Loucy (cell line): ENCODE results near the gene EXOSC10.
"Not testable (repeated sequence)": the region's sequence is repeated elsewhere in the genome, so short reads cannot be mapped to it uniquely, and the experiment has no call there.

ENCODE experiments used
- H2AFZ ChIP-seq: fragments of 200-600 bp; sonication (generic); 2 replicates; pipeline ENCODE4 v1.6.0; 2016; ENCODE audit warnings: antibody characterized with exemption, mild to moderate bottlenecking, low read length, moderate library complexity
- H3F3A ChIP-seq: fragments of 200-600 bp; 2 replicates; pipeline ENCODE4 v1.6.0; 2016; ENCODE audit warnings: antibody characterized with exemption, low read depth, mild to moderate bottlenecking
- H3K27me3 ChIP-seq: fragments of 200-600 bp; sonication (generic); 2 replicates; pipeline ENCODE4 v1.6.1; 2014; ENCODE audit warnings: low read length, mild to moderate bottlenecking; ENCODE audit not compliant: insufficient read depth, poor library complexity, severe bottlenecking
- H3K36me3 ChIP-seq: fragments of 200-600 bp; sonication (generic); 2 replicates; pipeline ENCODE4 v1.6.1; 2016; ENCODE audit warnings: low read length; ENCODE audit not compliant: insufficient read depth
- H3K4me1 ChIP-seq: fragments of 200-600 bp; sonication (generic); 2 replicates; pipeline ENCODE4 v1.5.1; 2014; ENCODE audit warnings: low read length, mild to moderate bottlenecking; ENCODE audit not compliant: insufficient read depth, poor library complexity, severe bottlenecking
- H3K4me2 ChIP-seq: fragments of 200-600 bp; sonication (generic); 2 replicates; pipeline ENCODE4 v1.6.0; 2014; ENCODE audit warnings: antibody characterized with exemption, low read length, low read depth, mild to moderate bottlenecking; ENCODE audit not compliant: poor library complexity, severe bottlenecking
- H3K4me3 ChIP-seq: fragments of 200-600 bp; sonication (generic); 2 replicates; pipeline ENCODE4 v1.5.1; 2014; ENCODE audit warnings: low read length, mild to moderate bottlenecking, mixed read lengths; ENCODE audit not compliant: poor library complexity, severe bottlenecking
- H3K79me2 ChIP-seq: fragments of 200-600 bp; sonication (generic); 2 replicates; pipeline ENCODE4 v1.6.1; 2014; ENCODE audit warnings: low read length; ENCODE audit not compliant: insufficient read depth
- H3K9ac ChIP-seq: fragments of 200-600 bp; sonication (generic); 2 replicates; pipeline ENCODE4 v1.6.0; 2014; ENCODE audit warnings: mild to moderate bottlenecking, low read depth, low read length, moderate library complexity; ENCODE audit not compliant: poor library complexity, severe bottlenecking
- H3K9me2 ChIP-seq: fragments of 200-600 bp; sonication (generic); replicated peaks from 2 replicates; pipeline ENCODE4 v1.6.1; 2016; ENCODE audit warnings: low read depth, low read length, mixed read lengths
- H3K9me3 ChIP-seq: fragments of 200-600 bp; sonication (generic); 2 replicates; pipeline ENCODE4 v1.6.1; 2014; ENCODE audit warnings: mild to moderate bottlenecking, antibody characterized with exemption, low read length, low read depth; ENCODE audit not compliant: insufficient read depth
- H4K20me1 ChIP-seq: fragments of 200-600 bp; sonication (generic); 2 replicates; pipeline ENCODE4 v1.6.0; 2014; ENCODE audit warnings: antibody characterized with exemption, low read length, mild to moderate bottlenecking; ENCODE audit not compliant: insufficient read depth, poor library complexity, severe bottlenecking
- EZH2phosphoT487 ChIP-seq: fragments of 200-600 bp; IDR thresholded peaks from 2 replicates; pipeline ENCODE4 v1.6.1; 2018; ENCODE audit warnings: antibody characterized with exemption, mild to moderate bottlenecking, moderate library complexity, borderline replicate concordance
- TF ChIP-seq, protein P1 (sequence below): fragments of 200-600 bp; sonication (generic); conservative IDR thresholded peaks from 2 replicates; pipeline ENCODE4 v1.5.1; 2014; ENCODE audit warnings: mild to moderate bottlenecking, antibody characterized with exemption, low read length

Gene EXOSC10

DNA sequence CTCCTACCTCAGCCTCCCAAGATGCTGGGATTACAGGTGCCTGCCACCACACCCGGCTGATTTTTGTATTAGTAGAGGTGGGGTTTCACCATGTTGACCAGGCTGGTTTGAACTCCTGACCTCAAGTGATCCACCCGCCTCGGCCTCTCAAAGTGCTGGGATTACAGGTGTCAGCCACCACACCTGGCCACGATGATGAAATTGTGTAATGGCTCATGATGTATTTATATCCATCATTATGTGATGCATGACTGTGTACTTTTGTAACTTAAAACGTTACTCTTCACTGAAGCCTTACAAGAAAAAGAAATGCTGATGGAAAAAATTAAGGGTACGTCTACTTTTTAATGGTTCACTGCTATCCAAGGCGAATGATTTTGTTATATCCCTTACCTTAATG lies 79.7 kb downstream of the EXOSC10 start:
- Histone ChIP-seq H3K4me3 (no peak overlapping the region), H3K9ac (no peak overlapping the region), H3K9me3 (no peaks in the 10 kb centered on the region), H3K27me3 (no peaks in the 10 kb centered on the region), H3K4me2 (no peak overlapping the region), H3K9me2 (no peaks in the 10 kb centered on the region), H3K79me2 (peaks cover 50% of the 10 kb centered on the region), H3K36me3 (peaks cover 86% of the 10 kb centered on the region; the same call in 1 of the 2 replicates), H4K20me1 (peaks cover 55% of the 10 kb centered on the region), H3F3A (no peaks in the 10 kb centered on the region), H3K4me1 (peaks cover 11% of the 10 kb centered on the region), H2AFZ (no peak overlapping the region)
- TF ChIP-seq, protein P1, sequence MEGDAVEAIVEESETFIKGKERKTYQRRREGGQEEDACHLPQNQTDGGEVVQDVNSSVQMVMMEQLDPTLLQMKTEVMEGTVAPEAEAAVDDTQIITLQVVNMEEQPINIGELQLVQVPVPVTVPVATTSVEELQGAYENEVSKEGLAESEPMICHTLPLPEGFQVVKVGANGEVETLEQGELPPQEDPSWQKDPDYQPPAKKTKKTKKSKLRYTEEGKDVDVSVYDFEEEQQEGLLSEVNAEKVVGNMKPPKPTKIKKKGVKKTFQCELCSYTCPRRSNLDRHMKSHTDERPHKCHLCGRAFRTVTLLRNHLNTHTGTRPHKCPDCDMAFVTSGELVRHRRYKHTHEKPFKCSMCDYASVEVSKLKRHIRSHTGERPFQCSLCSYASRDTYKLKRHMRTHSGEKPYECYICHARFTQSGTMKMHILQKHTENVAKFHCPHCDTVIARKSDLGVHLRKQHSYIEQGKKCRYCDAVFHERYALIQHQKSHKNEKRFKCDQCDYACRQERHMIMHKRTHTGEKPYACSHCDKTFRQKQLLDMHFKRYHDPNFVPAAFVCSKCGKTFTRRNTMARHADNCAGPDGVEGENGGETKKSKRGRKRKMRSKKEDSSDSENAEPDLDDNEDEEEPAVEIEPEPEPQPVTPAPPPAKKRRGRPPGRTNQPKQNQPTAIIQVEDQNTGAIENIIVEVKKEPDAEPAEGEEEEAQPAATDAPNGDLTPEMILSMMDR: no peak
- TF ChIP-seq EZH2phosphoT487: no peak

DNA sequence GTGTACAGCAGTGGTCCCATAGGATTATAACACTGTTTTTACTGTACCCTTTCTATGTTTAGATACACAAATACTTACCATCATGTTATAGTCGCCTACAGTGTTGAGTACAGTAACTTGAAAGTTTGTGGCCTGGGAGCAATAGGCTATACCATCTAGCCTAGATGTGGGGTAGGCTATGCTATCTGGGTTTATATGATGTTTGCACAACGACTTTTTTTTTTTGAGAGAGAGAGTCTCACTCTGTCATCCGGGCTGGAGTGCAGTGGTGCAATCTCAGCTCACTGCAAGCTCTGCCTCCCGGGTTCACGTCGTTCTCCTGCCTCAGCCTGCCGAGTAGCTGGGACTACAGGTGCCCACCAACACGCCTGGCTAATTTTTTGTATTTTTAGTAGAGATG lies 80.3 kb downstream of the EXOSC10 start:
- not testable (repeated sequence) for H3K4me2 ChIP-seq, H3K9ac ChIP-seq, H3K9me3 ChIP-seq, H3F3A ChIP-seq, H2AFZ ChIP-seq, H3K9me2 ChIP-seq, H3K27me3 ChIP-seq, H3K4me3 ChIP-seq
- H3K36me3 ChIP-seq: peaks cover 86% of the 10 kb centered on the region; the same call in 1 of the 2 replicates
- peaks cover 56% of the 10 kb centered on the region for H4K20me1 ChIP-seq
- H3K79me2 ChIP-seq: peaks cover 54% of the 10 kb centered on the region
- peaks cover 17% of the 10 kb centered on the region for H3K4me1 ChIP-seq
